HS-27A (cell line): ENCODE data around the gene OGFOD1.
A peak's percentile ranks its signal among the peaks of the same experiment; 100 is the strongest.
"Not testable (repeated sequence)": the region's sequence is repeated elsewhere in the genome, so short reads cannot be mapped to it uniquely, and the experiment has no call there.

Source experiments
- DNase-seq: peaks from one replicate; pipeline ENCODE4 v3.0.0-alpha.2; 2012; ENCODE audit warnings: low read depth, missing footprints

OGFOD1 gene

GRCh38 chr16:56480776-56481467 is 29.6 kb downstream of the OGFOD1 start:
- DNase-seq = no peak

GRCh38 chr16:56481468-56482122 is 30.2 kb downstream of the OGFOD1 start:
- no peak for DNase-seq

DNA sequence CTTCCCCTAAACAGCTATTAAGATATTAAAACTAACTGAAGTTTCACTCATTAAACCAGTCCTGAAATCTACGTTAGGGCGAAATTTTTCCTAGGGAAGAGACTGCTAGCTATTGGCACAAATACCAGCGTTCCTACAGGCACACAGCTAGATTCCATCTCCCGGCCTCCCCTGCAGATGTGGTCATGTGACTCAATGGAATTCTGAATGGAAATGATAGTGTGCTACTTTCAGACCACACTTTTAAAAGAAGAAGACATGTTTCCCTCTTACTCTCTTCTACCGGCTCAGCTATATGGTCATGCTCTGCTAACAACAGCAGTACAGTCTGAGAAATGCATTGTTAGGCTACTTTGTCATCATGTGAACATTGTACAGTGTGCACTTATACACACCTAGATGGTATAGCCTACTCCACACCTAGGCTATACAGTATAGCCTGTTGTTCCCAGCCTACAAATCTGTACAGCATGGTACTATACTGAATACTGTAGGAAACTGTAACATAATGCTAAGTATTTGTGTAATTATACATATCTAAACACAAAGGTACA is 31.4 kb downstream of the OGFOD1 start:
- no peak for DNase-seq

DNA sequence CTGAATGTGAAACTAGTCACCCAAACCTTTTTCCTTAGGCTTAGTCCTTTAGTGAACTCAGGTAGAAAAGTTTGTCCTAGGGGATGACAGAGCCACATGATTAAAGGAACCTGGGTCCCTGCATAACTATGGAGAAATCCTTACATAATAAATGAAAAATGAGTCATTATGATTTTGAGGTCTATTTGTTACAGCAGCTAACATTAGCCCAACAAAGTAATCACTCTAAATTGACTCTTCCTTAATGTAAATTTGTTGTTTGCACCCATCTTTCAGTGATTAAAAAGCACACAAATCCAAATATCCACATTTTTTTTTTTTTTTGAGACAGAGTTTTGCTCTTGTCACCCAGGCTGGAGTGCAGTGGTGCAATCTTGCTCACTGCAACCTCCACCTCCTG is 32.0 kb downstream of the OGFOD1 start:
- DNase-seq = no peak

- DNase-seq = no peak
Observed at GRCh38 chr16:56488035-56488434, 36.7 kb downstream of the OGFOD1 start.

- DNase-seq = not testable (repeated sequence)
Observed at GRCh38 chr16:56488868-56489267, 37.5 kb downstream of the OGFOD1 start.

- no peak for DNase-seq
Observed at GRCh38 chr16:56491657-56492261, 40.4 kb downstream of the OGFOD1 start.

GRCh38 chr16:56493126-56493525 is 41.8 kb downstream of the OGFOD1 start:
- DNase-seq = no peak

GRCh38 chr16:56493815-56494214 is 42.5 kb downstream of the OGFOD1 start:
- DNase-seq = no peak

GRCh38 chr16:56505181-56505580 is 53.8 kb downstream of the OGFOD1 start:
- DNase-seq = no peak

- no peak for DNase-seq
Observed at GRCh38 chr16:56506941-56507340, 55.6 kb downstream of the OGFOD1 start.

DNA sequence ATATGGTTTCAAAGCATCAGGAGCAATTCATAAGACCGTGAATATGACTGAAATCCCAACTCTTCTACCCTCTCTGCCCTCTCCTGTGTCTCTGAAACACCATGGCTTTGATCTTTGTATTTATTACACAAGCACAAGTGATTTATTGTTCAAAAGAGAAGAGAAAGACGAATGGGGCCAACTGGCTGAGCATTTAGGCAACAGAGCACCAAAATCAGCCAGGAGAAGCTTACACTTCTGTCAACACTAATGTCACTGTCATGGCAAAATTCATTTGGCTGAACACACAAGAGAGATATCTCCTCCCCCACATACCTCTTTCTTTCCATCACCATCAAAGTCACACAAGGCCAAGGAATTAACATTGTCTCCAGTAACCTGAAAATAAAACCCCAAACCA is 59.2 kb downstream of the OGFOD1 start:
- no peak for DNase-seq

DNA sequence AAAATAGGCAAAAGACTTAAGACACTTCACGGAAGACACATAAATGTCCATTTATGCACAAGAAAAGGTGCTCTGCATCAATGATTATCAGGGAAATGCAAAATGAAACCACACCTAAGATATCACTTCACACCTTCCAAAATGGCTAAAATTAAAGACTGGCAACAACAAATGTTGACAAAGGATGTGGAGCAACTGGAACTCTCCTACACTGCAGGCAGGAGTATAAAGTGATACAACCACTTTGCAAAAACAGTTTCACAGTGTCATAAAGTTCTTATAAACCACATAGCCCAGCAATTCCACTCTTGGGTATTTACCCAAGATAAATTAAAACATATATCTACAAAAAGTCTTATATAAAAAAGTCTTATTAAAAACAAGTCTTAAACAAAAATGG is 60.7 kb downstream of the OGFOD1 start:
- no peak for DNase-seq

DNA sequence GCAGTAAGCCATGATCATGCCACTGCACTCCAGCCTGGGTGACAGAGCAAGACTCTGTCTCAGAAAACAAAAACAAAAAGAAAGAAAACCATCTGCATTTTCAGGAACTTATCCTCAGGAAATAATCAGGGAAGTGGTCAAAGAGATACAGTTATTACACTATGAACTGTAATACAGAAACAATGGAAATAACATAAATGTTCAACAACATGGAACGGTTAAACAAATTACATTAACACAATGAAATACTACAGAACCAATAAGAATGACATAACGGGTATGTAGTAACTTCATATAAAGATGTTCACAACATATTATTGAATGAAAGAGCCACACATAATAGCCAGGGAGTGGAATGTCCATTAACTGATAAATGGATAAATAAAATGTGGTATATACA is 61.7 kb downstream of the OGFOD1 start:
- DNase-seq = no peak

- no peak for DNase-seq
Observed at GRCh38 chr16:56513972-56514371, 62.6 kb downstream of the OGFOD1 start.

DNA sequence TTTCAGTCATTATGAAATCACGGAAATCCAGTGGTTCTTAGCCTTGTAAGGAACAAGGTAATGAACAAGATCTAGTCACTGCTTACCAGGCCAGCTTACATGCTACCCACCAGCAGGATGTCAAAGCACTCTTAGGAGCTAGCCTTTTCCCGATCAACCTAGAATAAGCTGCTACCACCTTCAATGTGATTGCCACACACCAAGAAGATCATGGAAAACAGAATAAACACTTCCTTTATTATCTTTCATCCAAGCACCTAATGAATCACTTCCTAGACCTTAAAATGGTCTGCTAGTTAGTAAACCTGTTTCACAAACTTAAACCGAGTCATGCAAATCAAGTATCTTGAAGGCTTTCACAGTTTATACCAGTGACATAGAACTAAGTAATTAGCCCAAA is 63.5 kb downstream of the OGFOD1 start:
- DNase-seq = no peak

DNA sequence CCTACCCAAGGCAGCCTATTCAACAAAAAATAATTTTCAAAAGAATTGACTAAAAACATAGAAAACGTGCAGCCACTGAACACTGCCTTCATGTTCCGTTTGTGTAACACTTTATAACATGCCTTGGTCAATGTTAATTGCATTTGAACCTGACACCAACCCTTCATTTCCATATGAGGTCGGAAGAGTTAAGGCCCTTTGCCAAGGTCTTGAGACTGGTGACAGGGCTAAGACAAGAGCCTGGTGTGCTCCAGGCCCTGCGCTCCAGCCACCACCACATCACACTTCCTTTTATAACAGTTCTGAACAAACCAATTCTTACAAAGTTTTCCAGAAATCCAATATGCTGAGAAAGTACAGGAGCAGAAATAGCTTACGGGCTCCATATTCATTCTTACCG is 64.3 kb downstream of the OGFOD1 start:
- no peak for DNase-seq

DNA sequence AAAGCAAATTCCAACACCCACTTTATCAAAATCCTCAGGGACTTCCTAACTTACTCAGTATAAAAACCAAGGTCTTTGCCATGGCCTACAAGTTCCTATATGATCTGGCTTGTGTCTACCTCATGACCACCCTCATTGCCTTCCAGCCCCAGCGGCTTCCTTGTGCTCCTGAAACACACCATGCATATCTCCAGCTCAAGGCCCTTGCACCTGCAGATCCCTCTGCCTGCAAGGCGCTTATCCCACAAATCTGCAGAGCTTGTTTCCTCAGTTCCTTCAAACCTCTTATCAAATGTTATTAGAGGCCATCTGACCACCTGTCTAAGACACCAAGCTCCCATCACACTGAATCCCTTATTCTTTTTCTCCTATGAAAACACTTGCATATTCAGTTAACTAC is 65.9 kb downstream of the OGFOD1 start:
- no peak for DNase-seq

DNA sequence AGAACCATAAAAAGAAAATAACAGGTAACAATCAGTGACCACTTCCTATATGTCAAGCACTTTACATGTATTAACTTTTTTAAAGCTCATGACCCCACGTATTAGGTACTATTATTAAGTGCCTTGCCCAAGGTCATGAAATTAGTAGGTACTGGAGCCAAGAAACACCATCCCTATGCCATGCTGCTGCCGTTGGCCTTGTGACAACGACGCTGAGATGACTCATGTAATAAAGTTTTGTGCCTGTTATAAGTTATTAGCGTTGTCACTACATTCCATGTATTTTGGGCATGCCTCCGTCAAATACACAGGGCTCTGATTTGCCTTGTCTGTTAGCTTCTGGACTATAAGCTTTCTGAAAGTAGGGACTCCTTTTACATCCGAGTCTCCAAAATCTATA is 67.1 kb downstream of the OGFOD1 start:
- DNase-seq = no peak

DNA sequence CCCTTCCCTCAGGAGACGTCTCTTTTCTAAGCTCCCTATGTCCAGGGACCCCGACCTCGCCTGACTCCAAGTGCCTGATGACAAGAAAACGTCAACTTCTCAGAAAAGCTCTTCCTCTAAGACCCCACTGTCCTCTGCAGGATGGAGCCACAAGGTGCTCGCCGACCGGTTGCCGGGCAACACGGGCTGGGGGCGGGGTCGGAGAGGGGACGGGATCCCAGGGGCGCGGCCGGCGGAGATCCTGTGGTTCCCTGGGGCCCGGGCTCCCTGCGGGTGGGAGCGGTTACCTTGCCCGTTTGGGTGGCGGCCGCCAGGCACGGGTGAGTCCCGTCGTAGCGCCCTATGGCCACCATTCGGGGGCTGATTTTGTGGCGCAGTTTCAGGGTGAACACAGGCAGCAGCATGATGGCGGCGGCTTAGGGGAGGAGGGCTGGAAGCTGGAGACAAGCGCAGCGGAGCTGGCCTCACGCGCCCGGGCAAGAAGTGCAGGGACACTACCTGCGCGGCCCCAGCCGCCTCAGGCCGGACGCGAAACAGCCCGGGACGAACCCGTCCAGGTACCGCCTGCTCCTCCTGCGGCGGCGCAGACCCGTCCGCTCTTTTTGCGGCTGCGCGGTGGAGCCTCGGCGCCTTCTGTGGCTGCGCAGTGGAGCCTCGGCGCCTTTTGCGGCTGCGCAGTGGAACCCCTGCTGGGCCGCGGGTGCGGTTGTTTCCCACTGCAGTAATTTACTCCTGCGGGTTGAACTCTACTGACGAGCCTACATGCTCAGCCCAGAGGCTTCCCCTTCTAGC is 68.3 kb downstream of the OGFOD1 start, which contains the start of gene BBS2:
TSS of gene BBS2 (minus strand) at position 566 of the 792 bp plus-strand sequence. CDS start at position 404, 162 bp downstream.
- peak; percentile 30 for DNase-seq

- no peak for DNase-seq
Observed at GRCh38 chr16:56520251-56520577, 68.9 kb downstream of the OGFOD1 start.

GRCh38 chr16:56525236-56525635 is 73.9 kb downstream of the OGFOD1 start:
- no peak for DNase-seq
